ENCODE results near the gene ZNF574.
A peak's percentile ranks its signal among the peaks of the same experiment; 100 is the strongest.

ZNF574 gene

GRCh38 chr19:42057846-42058245, 18.1 kb upstream of the ZNF574 start:
- DNase-seq: no peak

DNA sequence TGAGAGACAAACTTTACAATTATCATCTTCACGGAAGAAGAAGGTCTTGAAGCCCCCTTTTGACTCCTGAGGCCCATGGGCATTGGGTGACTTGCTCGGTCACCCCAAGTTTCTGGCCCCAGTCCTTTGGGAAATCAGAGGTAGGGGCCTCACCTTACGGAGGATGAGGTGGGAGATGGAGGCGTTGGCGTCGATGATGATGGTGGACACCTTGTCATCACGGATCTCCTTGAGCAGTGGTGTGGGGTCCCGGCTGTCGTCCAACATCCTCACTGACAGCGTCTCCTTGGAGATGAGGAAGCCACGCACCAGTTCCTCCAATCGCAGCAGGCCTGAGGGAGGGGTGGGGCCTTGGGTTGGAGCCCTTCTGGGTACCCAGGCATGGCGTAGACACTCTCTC, 16.8 kb upstream of the ZNF574 start:
- DNase-seq: no peak

GRCh38 chr19:42060117-42060516, 15.8 kb upstream of the ZNF574 start:
- no peak for DNase-seq

- DNase-seq: no peak
Observed at GRCh38 chr19:42062381-42062780, 13.6 kb upstream of the ZNF574 start.

GRCh38 chr19:42064432-42064831, 11.5 kb upstream of the ZNF574 start:
- DNase-seq: no peak

DNA sequence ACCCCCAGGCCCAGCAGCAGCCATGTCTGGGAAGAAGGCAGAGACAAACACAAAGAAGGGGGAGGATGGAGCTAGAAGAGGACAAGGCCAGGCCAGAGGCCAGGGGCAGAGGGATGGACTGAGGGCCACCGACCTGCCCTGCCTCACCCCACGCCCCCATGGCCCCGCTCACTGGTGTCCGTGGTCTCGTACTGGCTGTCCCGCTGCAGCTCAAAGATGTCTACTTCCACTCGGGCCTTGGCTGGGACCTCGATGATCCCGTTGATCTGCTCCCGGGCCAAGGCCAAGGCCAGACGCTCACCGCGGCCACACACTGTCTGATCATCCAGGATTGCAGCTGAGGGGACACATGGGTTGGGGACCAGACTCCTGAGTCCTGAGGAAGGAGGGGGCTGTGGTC, 10.9 kb upstream of the ZNF574 start:
- no peak for DNase-seq

DNA sequence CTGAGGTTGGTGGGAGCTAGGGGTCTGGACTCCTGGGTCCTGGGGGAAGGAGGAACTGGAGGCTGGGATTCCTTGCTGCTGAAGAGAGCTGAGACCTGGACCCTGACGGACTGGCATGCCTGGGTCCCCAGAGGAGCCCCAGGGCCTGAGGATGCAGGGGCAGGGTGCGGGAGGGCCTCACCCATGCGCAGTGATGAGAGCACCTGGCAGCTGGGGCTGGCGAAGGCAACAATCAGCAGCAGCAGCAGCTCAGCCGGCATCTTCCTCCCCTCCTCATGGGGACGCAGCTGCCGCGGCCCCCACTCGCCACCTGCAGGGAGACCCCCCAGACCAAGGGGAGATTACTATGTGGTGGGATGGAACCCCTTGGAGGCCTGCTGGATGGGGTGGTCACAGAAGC, 10.5 kb upstream of the ZNF574 start:
- no peak for DNase-seq

- no peak for DNase-seq
Observed at GRCh38 chr19:42066075-42066754, 9.8 kb upstream of the ZNF574 start.

DNA sequence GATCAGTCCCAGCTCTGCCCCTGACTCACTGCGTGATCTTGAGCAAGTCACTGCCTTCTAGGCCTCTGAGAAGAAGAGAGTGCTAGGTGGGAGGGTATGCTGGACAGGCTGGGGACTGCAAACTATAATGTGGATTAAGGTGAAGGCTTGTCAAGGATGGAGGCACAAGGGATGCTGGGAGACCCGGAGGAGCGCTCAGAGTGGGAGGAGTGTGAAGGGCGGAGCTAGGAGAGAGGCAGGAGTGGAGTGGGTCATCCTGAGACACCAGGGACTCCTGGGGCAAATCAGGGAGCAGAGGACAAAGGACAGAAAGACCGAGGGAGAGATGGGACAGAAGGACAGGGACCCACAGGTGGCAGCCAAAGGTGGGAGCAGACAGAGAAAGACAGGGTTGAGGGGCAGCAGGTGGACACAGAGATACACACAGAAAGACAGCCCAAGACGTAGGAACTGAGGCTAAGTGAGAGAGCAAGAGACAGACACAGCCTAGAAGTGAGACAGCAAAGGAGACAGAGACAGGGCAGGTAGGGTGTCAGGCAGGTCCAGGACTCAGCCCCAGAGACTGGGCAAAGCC, 8.6 kb upstream of the ZNF574 start:
- no peak for DNase-seq

- no peak for DNase-seq
Observed at GRCh38 chr19:42068361-42068755, 7.6 kb upstream of the ZNF574 start.

GRCh38 chr19:42068756-42069571, 7.0 kb upstream of the ZNF574 start:
- DNase-seq: no peak

DNA sequence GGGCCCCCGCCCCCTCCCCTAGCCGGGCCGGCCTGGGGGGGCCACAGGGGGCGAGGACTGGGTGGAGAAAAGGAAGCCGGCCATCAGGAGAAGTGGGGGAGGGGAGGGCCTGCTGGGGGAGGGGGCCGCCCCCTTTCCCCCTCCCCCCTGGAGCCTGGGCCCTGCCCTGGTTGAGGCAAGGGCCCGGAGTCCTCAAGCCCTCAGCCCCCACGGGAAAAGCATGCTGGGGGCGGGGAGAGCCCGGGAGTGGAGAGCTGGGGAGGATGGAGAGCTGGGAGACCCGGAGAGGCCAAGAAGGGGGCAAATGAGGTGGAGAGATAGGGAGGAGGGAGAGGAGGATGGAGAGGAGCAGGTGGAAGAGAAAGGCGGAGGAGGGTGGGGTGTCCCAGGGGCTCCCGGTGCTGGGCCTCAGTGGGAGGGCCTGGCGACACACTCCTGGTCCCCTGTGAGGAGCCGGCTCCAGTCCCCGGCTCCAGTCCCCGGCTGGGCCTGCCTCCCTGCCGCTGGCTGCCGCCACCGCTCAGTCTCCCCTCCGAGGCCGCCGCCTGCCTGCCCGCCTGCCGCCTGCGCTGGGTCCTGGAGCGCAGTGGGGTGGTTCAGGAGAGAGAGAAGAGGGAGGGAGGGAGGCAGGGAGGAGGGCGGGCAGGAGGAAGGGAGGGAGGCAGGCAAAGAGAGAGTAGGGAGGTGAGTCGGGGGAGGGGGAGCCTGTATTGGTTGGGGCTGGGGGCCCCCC, 6.2 kb upstream of the ZNF574 start, which contains the start of gene GRIK5:
Gene GRIK5, minus strand, starts transcription at position 588 of the 733 bp plus-strand sequence. CDS start 4,436 bp downstream, outside the sequence.
- DNase-seq: no peak

- DNase-seq: no peak
Observed at GRCh38 chr19:42071247-42071646, 4.7 kb upstream of the ZNF574 start.

- DNase-seq: peak; percentile 32
Observed at GRCh38 chr19:42074513-42075363, 1.2 kb upstream of the ZNF574 start.

DNA sequence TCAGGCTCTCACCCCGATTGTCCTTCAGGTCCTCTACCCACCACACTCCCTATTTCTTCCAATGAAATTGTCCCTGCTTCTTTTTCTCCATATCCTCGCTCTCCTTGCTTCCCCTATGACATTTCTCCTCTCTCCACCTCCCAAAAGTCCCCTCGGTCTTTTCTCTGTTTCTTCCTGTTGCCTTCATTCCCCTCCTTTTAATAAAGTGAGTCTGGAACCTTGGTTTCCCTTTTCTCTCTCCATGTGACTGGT, 676 bp upstream of the ZNF574 start:
- DNase-seq: no peak

GRCh38 chr19:42076380-42076944, 496 bp downstream of the ZNF574 start:
- DNase-seq: peak; percentile 52

DNA sequence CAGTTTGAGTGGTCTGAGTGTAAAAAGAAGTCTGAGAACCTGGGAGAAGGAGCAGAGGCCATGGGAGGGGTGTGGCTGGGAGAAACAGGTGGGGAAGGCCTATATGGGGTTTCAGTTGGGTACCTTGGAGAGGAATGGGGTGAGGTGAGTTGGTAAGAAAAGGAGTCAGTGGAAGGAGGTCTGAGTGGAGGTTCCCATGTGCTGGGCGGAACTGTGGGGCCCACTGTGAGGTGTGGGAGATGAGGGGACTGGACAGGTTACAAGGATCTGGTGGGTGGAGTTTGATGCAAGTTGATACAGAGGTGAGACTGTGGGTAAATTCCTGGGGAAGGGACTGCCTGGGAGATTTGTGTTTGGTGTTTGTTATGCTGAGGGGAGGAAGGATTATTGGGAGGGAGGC, 2.1 kb downstream of the ZNF574 start:
- no peak for DNase-seq

- no peak for DNase-seq
Observed at GRCh38 chr19:42078538-42079275, 2.7 kb downstream of the ZNF574 start.

GRCh38 chr19:42079276-42079669, 3.3 kb downstream of the ZNF574 start:
- no peak for DNase-seq

DNA sequence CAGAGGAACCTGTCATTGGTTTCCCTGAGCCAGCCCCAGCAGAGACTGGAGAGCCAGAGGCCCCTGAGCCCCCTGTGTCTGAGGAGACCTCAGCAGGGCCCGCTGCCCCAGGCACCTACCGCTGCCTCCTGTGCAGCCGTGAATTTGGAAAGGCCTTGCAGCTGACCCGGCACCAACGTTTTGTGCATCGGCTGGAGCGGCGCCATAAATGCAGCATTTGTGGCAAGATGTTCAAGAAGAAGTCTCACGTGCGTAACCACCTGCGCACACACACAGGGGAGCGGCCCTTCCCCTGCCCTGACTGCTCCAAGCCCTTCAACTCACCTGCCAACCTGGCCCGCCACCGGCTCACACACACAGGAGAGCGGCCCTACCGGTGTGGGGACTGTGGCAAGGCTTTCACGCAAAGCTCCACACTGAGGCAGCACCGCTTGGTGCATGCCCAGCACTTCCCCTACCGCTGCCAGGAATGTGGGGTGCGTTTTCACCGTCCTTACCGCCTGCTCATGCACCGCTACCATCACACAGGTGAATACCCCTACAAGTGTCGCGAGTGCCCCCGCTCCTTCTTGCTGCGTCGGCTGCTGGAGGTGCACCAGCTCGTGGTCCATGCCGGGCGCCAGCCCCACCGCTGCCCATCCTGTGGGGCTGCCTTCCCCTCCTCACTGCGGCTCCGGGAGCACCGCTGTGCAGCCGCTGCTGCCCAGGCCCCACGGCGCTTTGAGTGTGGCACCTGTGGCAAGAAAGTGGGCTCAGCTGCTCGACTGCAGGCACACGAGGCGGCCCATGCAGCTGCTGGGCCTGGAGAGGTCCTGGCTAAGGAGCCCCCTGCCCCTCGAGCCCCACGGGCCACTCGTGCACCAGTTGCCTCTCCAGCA, 4.2 kb downstream of the ZNF574 start:
- no peak for DNase-seq

Measured in activated CD4-positive, alpha-beta T cell treated with anti-CD3 and anti-CD28 coated beads for 48 hours (primary cell).